GM23338 (cell line): ENCODE measurements around the gene SMIM12. TPM values are rescaled to one million over a fixed set of nuclear protein-coding genes. Genes with fewer than 3 reads are reported as not detected.

Experiments
- ATAC-seq: fragments of 200-7000 bp; cut with Tn5 transposase; 3 replicates; pipeline ENCODE4 v1.9.1; 2020
- DNase-seq: peaks from one replicate; pipeline ENCODE4 v3.0.0-alpha.2; 2015; ENCODE audit warnings: low spot score
- H2AFZ ChIP-seq: fragments of 200-600 bp; sonication (generic); 2 replicates; pipeline ENCODE4 v1.8.0; 2016; ENCODE audit warnings: antibody characterized with exemption, mild to moderate bottlenecking, moderate library complexity
- H3F3A ChIP-seq: fragments of 200-600 bp; sonication (generic); replicated peaks from 2 replicates; pipeline ENCODE4 v1.8.0; 2017; ENCODE audit warnings: antibody characterized with exemption, mixed run types, low read depth
- H3K27ac ChIP-seq: fragments of 200-600 bp; sonication (generic); 2 replicates; pipeline ENCODE4 v1.6.1; 2016; ENCODE audit warnings: low read depth
- H3K27me3 ChIP-seq: fragments of 200-600 bp; sonication (generic); 2 replicates; pipeline ENCODE4 v1.8.0; 2016; ENCODE audit warnings: mild to moderate bottlenecking, mixed run types, moderate library complexity; ENCODE audit not compliant: insufficient read depth
- H3K36me3 ChIP-seq: fragments of 200-600 bp; sonication (generic); 2 replicates; pipeline ENCODE4 v1.8.0; 2016; ENCODE audit warnings: mild to moderate bottlenecking; ENCODE audit not compliant: insufficient read depth
- H3K4me1 ChIP-seq: fragments of 200-600 bp; sonication (generic); 2 replicates; pipeline ENCODE4 v1.8.0; 2016; ENCODE audit warnings: mild to moderate bottlenecking, moderate library complexity; ENCODE audit not compliant: insufficient read depth
- H3K4me2 ChIP-seq: fragments of 200-600 bp; sonication (generic); 2 replicates; pipeline ENCODE4 v1.7.1; 2017; ENCODE audit warnings: mixed run types
- H3K4me3 ChIP-seq: fragments of 200-600 bp; sonication (generic); 2 replicates; pipeline ENCODE4 v1.6.1; 2016; ENCODE audit warnings: mixed run types
- H3K79me2 ChIP-seq: fragments of 200-600 bp; sonication (generic); replicated peaks from 2 replicates; pipeline ENCODE4 v1.8.0; 2017; ENCODE audit warnings: mild to moderate bottlenecking; ENCODE audit not compliant: insufficient read depth
- H3K9me2 ChIP-seq: fragments of 200-600 bp; sonication (generic); 2 replicates; pipeline ENCODE4 v1.8.0; 2017; ENCODE audit not compliant: insufficient read depth
- H4K20me1 ChIP-seq: fragments of 200-600 bp; sonication (generic); replicated peaks from 2 replicates; pipeline ENCODE4 v1.8.0; 2017; ENCODE audit warnings: mild to moderate bottlenecking; ENCODE audit not compliant: insufficient read depth
- H3K27ac Mint-ChIP-seq: 2 replicates; pipeline ENCODE4 v1.8.0; 2020; ENCODE audit warnings: inconsistent platforms, mild to moderate bottlenecking, moderate library complexity, mixed read lengths
- H3K27me3 Mint-ChIP-seq: 3 replicates; pipeline ENCODE4 v1.8.0; 2022; ENCODE audit warnings: low read depth, mild to moderate bottlenecking, moderate library complexity, mixed read lengths, inconsistent platforms; ENCODE audit not compliant: insufficient read depth, poor library complexity
- H3K36me3 Mint-ChIP-seq: 3 replicates; pipeline ENCODE4 v1.8.0; 2021; ENCODE audit warnings: low read depth, mild to moderate bottlenecking, inconsistent platforms, moderate library complexity, mixed read lengths
- H3K4me1 Mint-ChIP-seq: 3 replicates; pipeline ENCODE4 v1.8.0; 2020; ENCODE audit warnings: mild to moderate bottlenecking, inconsistent platforms, mixed read lengths
- H3K4me3 Mint-ChIP-seq: 3 replicates; pipeline ENCODE4 v1.8.0; 2021; ENCODE audit warnings: moderate library complexity, mild to moderate bottlenecking, inconsistent platforms, mixed read lengths
- H3K9me3 Mint-ChIP-seq: 3 replicates; pipeline ENCODE4 v1.8.0; 2020; ENCODE audit warnings: moderate library complexity, mild to moderate bottlenecking, inconsistent platforms, mixed read lengths
- CREB1 ChIP-seq: fragments of 250-450 bp; sonication (Bioruptor Pico); IDR thresholded peaks from 2 replicates; pipeline ENCODE4 v1.5.0; 2020; ENCODE audit warnings: low read depth, mild to moderate bottlenecking, moderate library complexity
- EZH2 ChIP-seq: fragments of 200-600 bp; sonication (generic); IDR thresholded peaks from one replicate; pipeline ENCODE4 v1.8.0; 2017; ENCODE audit warnings: antibody characterized with exemption, mild to moderate bottlenecking, low read depth; ENCODE audit not compliant: unreplicated experiment
- EZH2phosphoT487 ChIP-seq: fragments of 200-600 bp; sonication (generic); IDR thresholded peaks from one replicate; pipeline ENCODE4 v1.8.1; 2018; ENCODE audit warnings: antibody characterized with exemption; ENCODE audit not compliant: unreplicated experiment
- JUNB ChIP-seq: IDR thresholded peaks from one replicate; pipeline ENCODE4 v1.6.1; 2016; ENCODE audit warnings: antibody characterized with exemption; ENCODE audit not compliant: unreplicated experiment
- NANOG ChIP-seq: IDR thresholded peaks from 2 replicates; pipeline ENCODE4 v1.6.1; 2016; ENCODE audit warnings: antibody characterized with exemption, borderline replicate concordance
- POLR2AphosphoS5 ChIP-seq: IDR thresholded peaks from 2 replicates; pipeline ENCODE4 v1.6.1; 2016; ENCODE audit warnings: antibody characterized with exemption, low read depth
- STAT1 ChIP-seq: IDR thresholded peaks from one replicate; pipeline ENCODE4 v1.6.1; 2016; ENCODE audit warnings: antibody characterized with exemption; ENCODE audit not compliant: unreplicated experiment
- ZNF114 ChIP-seq: fragments of 250-450 bp; sonication (Bioruptor Pico); IDR thresholded peaks from 2 replicates; pipeline ENCODE4 v1.5.0; 2020; ENCODE audit warnings: mild to moderate bottlenecking, moderate library complexity
- ZNF331 ChIP-seq: fragments of 250-450 bp; sonication (Bioruptor Pico); IDR thresholded peaks from 2 replicates; pipeline ENCODE4 v1.5.0; 2020; ENCODE audit warnings: low read depth, mild to moderate bottlenecking, moderate library complexity
- polyA plus RNA-seq: library from polyadenylated mRNA; unstranded; fragments of >200 nt; fragmentation: Nextera tagmentation; extraction: Ambion mirVana; gene quantifications from 2 replicates; pipeline ENCODE4 v1.2.1, GENCODE V29; 2016
- total RNA-seq: library from RNA; depleted of rRNA; stranded (reverse); fragments of >200 nt; shearing (Covaris generic); gene quantifications from 2 replicates; pipeline ENCODE4 v1.2.3, GENCODE V29; 2014
- TF ChIP-seq, protein P1 (sequence below): fragments of 250-450 bp; sonication (Bioruptor Pico); IDR thresholded peaks from 2 replicates; pipeline ENCODE4 v1.5.0; 2020; ENCODE audit warnings: mild to moderate bottlenecking, moderate library complexity
- TF ChIP-seq, protein P2 (sequence below): IDR thresholded peaks from 2 replicates; pipeline ENCODE4 v1.6.1; 2016; ENCODE audit warnings: antibody characterized with exemption
- TF ChIP-seq, protein P3 (sequence below), 2 experiments: fragments of 200-600 bp in 1 of 2; sonication (generic) in 1 of 2; conservative IDR thresholded peaks; 2 replicates each; pipeline versions ENCODE4 v1.5.1 to v1.6.1; 2016 to 2017; ENCODE audit warnings: antibody characterized with exemption in 2 of 2, low read depth in 2 of 2, mild to moderate bottlenecking in 2 of 2, moderate library complexity in 1 of 2
- TF ChIP-seq, protein P4 (sequence below): IDR thresholded peaks from one replicate; pipeline ENCODE4 v1.6.1; 2018; ENCODE audit warnings: antibody characterized with exemption; ENCODE audit not compliant: unreplicated experiment

The SMIM12 gene
- total and polyA plus RNA-seq, 2 experiments from 2014 or later = 22.7 to 25.3 TPM

DNA sequence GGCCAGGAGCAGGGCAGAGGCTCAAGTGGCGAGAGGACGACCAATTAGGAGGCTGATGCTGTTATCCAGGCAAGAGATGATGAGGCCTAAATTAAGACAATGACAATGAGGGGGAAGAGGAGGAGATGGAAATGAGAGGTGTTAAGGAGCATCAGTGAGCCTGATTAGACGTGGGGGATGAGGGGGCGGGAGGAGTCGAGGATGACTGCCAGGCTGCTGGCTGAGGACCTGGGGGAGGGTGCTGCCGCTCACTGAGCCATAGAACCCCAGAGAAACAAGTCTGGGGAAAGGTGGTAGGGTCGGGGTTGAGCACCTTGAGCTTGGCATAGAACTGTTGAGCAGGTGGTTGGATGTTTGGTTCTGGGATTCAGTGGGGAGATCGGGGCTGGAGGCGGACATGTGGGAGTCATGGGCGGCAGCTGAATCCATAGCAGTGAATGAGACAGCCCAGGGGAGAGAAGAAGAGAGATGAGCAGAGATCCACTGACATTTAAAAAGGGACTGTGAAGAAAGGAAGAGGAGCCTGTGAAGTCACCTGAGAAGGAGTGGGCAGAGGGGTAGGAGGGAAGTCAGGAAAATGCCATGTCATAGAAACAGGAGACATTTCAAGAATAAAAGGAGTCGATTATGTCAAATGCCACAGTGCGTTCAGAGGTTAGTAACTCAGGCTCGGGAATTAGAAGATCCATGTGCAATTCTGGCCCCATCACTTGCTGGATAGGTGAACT is 41.4 kb upstream of the SMIM12 start:
- no peak for DNase-seq
- Histone ChIP-seq H3K36me3 (no peaks in the 10 kb centered on the region), H2AFZ (no peak overlapping the region), H3K27ac (no peak overlapping the region), H3K4me1 (no peaks in the 10 kb centered on the region), H3F3A (no peaks in the 10 kb centered on the region), H4K20me1 (no peaks in the 10 kb centered on the region), H3K4me2 (no peak overlapping the region), H3K27me3 (no peaks in the 10 kb centered on the region), H3K79me2 (no peaks in the 10 kb centered on the region), H3K9me2 (no peaks in the 10 kb centered on the region), H3K4me3 (no peak overlapping the region)
- Mint-ChIP-seq H3K27ac (no peak overlapping the region), H3K27me3 (peaks cover 3% of the 10 kb centered on the region), H3K4me1 (peaks cover 9% of the 10 kb centered on the region; the same call in 2 of the 3 replicates), H3K9me3 (no peaks in the 10 kb centered on the region), H3K36me3 (no peaks in the 10 kb centered on the region; the same call in 2 of the 3 replicates), H3K4me3 (no peak overlapping the region; the same call in 2 of the 3 replicates)
- no peak for ATAC-seq
- no peak for TF ChIP-seq POLR2AphosphoS5
- no peak for TF ChIP-seq EZH2phosphoT487
- TF ChIP-seq, protein P1, sequence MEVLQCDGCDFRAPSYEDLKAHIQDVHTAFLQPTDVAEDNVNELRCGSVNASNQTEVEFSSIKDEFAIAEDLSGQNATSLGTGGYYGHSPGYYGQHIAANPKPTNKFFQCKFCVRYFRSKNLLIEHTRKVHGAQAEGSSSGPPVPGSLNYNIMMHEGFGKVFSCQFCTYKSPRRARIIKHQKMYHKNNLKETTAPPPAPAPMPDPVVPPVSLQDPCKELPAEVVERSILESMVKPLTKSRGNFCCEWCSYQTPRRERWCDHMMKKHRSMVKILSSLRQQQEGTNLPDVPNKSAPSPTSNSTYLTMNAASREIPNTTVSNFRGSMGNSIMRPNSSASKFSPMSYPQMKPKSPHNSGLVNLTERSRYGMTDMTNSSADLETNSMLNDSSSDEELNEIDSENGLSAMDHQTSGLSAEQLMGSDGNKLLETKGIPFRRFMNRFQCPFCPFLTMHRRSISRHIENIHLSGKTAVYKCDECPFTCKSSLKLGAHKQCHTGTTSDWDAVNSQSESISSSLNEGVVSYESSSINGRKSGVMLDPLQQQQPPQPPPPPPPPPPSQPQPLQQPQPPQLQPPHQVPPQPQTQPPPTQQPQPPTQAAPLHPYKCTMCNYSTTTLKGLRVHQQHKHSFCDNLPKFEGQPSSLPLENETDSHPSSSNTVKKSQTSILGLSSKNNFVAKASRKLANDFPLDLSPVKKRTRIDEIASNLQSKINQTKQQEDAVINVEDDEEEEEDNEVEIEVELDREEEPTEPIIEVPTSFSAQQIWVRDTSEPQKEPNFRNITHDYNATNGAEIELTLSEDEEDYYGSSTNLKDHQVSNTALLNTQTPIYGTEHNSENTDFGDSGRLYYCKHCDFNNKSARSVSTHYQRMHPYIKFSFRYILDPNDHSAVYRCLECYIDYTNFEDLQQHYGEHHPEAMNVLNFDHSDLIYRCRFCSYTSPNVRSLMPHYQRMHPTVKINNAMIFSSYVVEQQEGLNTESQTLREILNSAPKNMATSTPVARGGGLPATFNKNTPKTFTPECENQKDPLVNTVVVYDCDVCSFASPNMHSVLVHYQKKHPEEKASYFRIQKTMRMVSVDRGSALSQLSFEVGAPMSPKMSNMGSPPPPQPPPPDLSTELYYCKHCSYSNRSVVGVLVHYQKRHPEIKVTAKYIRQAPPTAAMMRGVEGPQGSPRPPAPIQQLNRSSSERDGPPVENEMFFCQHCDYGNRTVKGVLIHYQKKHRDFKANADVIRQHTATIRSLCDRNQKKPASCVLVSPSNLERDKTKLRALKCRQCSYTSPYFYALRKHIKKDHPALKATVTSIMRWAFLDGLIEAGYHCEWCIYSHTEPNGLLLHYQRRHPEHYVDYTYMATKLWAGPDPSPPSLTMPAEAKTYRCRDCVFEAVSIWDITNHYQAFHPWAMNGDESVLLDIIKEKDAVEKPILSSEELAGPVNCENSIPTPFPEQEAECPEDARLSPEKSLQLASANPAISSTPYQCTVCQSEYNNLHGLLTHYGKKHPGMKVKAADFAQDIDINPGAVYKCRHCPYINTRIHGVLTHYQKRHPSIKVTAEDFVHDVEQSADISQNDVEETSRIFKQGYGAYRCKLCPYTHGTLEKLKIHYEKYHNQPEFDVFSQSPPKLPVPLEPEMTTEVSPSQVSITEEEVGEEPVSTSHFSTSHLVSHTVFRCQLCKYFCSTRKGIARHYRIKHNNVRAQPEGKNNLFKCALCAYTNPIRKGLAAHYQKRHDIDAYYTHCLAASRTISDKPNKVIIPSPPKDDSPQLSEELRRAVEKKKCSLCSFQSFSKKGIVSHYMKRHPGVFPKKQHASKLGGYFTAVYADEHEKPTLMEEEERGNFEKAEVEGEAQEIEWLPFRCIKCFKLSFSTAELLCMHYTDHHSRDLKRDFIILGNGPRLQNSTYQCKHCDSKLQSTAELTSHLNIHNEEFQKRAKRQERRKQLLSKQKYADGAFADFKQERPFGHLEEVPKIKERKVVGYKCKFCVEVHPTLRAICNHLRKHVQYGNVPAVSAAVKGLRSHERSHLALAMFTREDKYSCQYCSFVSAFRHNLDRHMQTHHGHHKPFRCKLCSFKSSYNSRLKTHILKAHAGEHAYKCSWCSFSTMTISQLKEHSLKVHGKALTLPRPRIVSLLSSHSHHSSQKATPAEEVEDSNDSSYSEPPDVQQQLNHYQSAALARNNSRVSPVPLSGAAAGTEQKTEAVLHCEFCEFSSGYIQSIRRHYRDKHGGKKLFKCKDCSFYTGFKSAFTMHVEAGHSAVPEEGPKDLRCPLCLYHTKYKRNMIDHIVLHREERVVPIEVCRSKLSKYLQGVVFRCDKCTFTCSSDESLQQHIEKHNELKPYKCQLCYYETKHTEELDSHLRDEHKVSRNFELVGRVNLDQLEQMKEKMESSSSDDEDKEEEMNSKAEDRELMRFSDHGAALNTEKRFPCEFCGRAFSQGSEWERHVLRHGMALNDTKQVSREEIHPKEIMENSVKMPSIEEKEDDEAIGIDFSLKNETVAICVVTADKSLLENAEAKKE (CRISPR knock-in tag) = no peak
- TF ChIP-seq EZH2 = no peak
- no peak for TF ChIP-seq ZNF331 (CRISPR knock-in tag)
- TF ChIP-seq ZNF114 (CRISPR knock-in tag) = no peak
- TF ChIP-seq, protein P2, sequence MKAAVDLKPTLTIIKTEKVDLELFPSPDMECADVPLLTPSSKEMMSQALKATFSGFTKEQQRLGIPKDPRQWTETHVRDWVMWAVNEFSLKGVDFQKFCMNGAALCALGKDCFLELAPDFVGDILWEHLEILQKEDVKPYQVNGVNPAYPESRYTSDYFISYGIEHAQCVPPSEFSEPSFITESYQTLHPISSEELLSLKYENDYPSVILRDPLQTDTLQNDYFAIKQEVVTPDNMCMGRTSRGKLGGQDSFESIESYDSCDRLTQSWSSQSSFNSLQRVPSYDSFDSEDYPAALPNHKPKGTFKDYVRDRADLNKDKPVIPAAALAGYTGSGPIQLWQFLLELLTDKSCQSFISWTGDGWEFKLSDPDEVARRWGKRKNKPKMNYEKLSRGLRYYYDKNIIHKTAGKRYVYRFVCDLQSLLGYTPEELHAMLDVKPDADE = no peak
- no peak for TF ChIP-seq CREB1 (CRISPR knock-in tag)
- TF ChIP-seq, protein P3, sequence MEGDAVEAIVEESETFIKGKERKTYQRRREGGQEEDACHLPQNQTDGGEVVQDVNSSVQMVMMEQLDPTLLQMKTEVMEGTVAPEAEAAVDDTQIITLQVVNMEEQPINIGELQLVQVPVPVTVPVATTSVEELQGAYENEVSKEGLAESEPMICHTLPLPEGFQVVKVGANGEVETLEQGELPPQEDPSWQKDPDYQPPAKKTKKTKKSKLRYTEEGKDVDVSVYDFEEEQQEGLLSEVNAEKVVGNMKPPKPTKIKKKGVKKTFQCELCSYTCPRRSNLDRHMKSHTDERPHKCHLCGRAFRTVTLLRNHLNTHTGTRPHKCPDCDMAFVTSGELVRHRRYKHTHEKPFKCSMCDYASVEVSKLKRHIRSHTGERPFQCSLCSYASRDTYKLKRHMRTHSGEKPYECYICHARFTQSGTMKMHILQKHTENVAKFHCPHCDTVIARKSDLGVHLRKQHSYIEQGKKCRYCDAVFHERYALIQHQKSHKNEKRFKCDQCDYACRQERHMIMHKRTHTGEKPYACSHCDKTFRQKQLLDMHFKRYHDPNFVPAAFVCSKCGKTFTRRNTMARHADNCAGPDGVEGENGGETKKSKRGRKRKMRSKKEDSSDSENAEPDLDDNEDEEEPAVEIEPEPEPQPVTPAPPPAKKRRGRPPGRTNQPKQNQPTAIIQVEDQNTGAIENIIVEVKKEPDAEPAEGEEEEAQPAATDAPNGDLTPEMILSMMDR (conservative IDR thresholded peaks at IDR 0.05; ENCODE audit: low read depth in 2 of 2) = no peak
- no peak for TF ChIP-seq NANOG
- TF ChIP-seq, protein P4, sequence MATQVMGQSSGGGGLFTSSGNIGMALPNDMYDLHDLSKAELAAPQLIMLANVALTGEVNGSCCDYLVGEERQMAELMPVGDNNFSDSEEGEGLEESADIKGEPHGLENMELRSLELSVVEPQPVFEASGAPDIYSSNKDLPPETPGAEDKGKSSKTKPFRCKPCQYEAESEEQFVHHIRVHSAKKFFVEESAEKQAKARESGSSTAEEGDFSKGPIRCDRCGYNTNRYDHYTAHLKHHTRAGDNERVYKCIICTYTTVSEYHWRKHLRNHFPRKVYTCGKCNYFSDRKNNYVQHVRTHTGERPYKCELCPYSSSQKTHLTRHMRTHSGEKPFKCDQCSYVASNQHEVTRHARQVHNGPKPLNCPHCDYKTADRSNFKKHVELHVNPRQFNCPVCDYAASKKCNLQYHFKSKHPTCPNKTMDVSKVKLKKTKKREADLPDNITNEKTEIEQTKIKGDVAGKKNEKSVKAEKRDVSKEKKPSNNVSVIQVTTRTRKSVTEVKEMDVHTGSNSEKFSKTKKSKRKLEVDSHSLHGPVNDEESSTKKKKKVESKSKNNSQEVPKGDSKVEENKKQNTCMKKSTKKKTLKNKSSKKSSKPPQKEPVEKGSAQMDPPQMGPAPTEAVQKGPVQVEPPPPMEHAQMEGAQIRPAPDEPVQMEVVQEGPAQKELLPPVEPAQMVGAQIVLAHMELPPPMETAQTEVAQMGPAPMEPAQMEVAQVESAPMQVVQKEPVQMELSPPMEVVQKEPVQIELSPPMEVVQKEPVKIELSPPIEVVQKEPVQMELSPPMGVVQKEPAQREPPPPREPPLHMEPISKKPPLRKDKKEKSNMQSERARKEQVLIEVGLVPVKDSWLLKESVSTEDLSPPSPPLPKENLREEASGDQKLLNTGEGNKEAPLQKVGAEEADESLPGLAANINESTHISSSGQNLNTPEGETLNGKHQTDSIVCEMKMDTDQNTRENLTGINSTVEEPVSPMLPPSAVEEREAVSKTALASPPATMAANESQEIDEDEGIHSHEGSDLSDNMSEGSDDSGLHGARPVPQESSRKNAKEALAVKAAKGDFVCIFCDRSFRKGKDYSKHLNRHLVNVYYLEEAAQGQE = no peak
- TF ChIP-seq JUNB = no peak
- TF ChIP-seq STAT1 = no peak
